K562 (cell line): ENCODE measurements around the gene NUDT22. TPM values are rescaled to one million over a fixed set of nuclear protein-coding genes. Genes with fewer than 3 reads are reported as not detected.

Experiments used
- BACH1 ChIP-seq: fragments of 200-800 bp; sonication (Bioruptor generic); IDR thresholded peaks from 2 replicates; pipeline ENCODE4 v1.6.1; 2016; ENCODE audit warnings: missing genetic modification characterization, missing compliant biosample characterization
- BCOR ChIP-seq: fragments of 450-650 bp; IDR thresholded peaks from 2 replicates; pipeline ENCODE4 v1.6.1; 2016
- BDP1 ChIP-seq: IDR thresholded peaks from 3 replicates; pipeline ENCODE4 v1.6.1; 2011; ENCODE audit not compliant: insufficient read length, insufficient read depth
- CBFA2T2 ChIP-seq: fragments of 450-650 bp; conservative IDR thresholded peaks from 2 replicates; pipeline ENCODE4 v1.6.1; 2017; ENCODE audit warnings: mild to moderate bottlenecking
- CBX3 ChIP-seq, 2 experiments: IDR thresholded peaks; 1 replicate in 1 of 2; 2 replicates in 1 of 2; pipeline ENCODE4 v1.6.1; 2012; ENCODE audit warnings: inconsistent platforms in 2 of 2, low read length in 2 of 2, borderline replicate concordance in 1 of 2, control low read depth in 1 of 2
- CREB1 ChIP-seq, 2 experiments: sonication (generic) in 1 of 2; formaldehyde crosslinking in 1 of 2; IDR thresholded peaks; 2 replicates each; pipeline versions ENCODE4 v1.6.1 to v1.8.0; 2012 to 2022; ENCODE audit warnings: inconsistent platforms in 1 of 2, mild to moderate bottlenecking in 1 of 2, missing genetic modification reagents in 1 of 2, moderate library complexity in 1 of 2
- DDX20 ChIP-seq: fragments of 450-650 bp; IDR thresholded peaks from 2 replicates; pipeline ENCODE4 v1.6.1; 2016; ENCODE audit warnings: missing genetic modification characterization, low read depth, mild to moderate bottlenecking, missing compliant biosample characterization, moderate library complexity
- ETS2 ChIP-seq: IDR thresholded peaks from 2 replicates; pipeline ENCODE4 v1.6.1; 2016; ENCODE audit warnings: borderline replicate concordance, missing genetic modification characterization, mild to moderate bottlenecking, moderate library complexity, missing compliant biosample characterization; ENCODE audit not compliant: poor library complexity, severe bottlenecking
- ETV5 ChIP-seq: sonication (generic); formaldehyde crosslinking; IDR thresholded peaks from 2 replicates; pipeline ENCODE4 v1.4.0; 2020; ENCODE audit warnings: low read depth, mild to moderate bottlenecking, missing genetic modification reagents
- GATAD2A ChIP-seq: fragments of 450-650 bp; IDR thresholded peaks from 2 replicates; pipeline ENCODE4 v1.6.1; 2017
- GTF2E2 ChIP-seq: fragments of 200-800 bp; sonication (Bioruptor generic); IDR thresholded peaks from 2 replicates; pipeline ENCODE4 v1.6.1; 2016; ENCODE audit warnings: missing genetic modification characterization, missing compliant biosample characterization
- HDAC8 ChIP-seq: fragments of 450-650 bp; IDR thresholded peaks from 2 replicates; pipeline ENCODE4 v1.6.1; 2016; ENCODE audit warnings: mild to moderate bottlenecking, missing genetic modification characterization, moderate library complexity, missing compliant biosample characterization
- HINFP ChIP-seq: fragments of 450-650 bp; conservative IDR thresholded peaks from 2 replicates; pipeline ENCODE4 v1.6.1; 2016; ENCODE audit warnings: missing genetic modification characterization, low read depth, mild to moderate bottlenecking, control low read depth, missing compliant biosample characterization
- HNRNPK ChIP-seq: fragments of 200-400 bp; formaldehyde crosslinking; IDR thresholded peaks from one replicate; pipeline ENCODE4 v1.6.1; 2018; ENCODE audit warnings: mild to moderate bottlenecking, low read depth, low read length; ENCODE audit not compliant: poor library complexity, severe bottlenecking
- NONO ChIP-seq, 2 experiments: fragments of 200-400 bp in 1 of 2; fragments of 450-650 bp in 1 of 2; formaldehyde crosslinking in 1 of 2; IDR thresholded peaks; 2 replicates each; pipeline ENCODE4 v1.6.1; 2017; ENCODE audit warnings: low read depth in 2 of 2, mild to moderate bottlenecking in 2 of 2, moderate library complexity in 2 of 2, low read length in 1 of 2
- RBM22 ChIP-seq: fragments of 200-400 bp; formaldehyde crosslinking; IDR thresholded peaks from 2 replicates; pipeline ENCODE4 v1.6.1; 2018; ENCODE audit warnings: low read length, low read depth; ENCODE audit not compliant: poor library complexity, severe bottlenecking
- SMAD4 ChIP-seq: fragments of 250-450 bp; sonication (Bioruptor Pico); conservative IDR thresholded peaks from 2 replicates; pipeline ENCODE4 v1.8.0; 2021; ENCODE audit warnings: inconsistent platforms, mild to moderate bottlenecking, moderate library complexity
- STAT5B ChIP-seq: fragments of 250-450 bp; sonication (Bioruptor Pico); IDR thresholded peaks from 2 replicates; pipeline ENCODE4 v1.8.0; 2021; ENCODE audit warnings: mild to moderate bottlenecking, inconsistent platforms
- TEAD4 ChIP-seq, 2 experiments: sonication (generic) in 1 of 2; formaldehyde crosslinking in 1 of 2; IDR thresholded peaks; 2 replicates each; pipeline versions ENCODE4 v1.6.1 to v1.8.0; 2012 to 2022; ENCODE audit warnings: borderline replicate concordance in 1 of 2, inconsistent platforms in 1 of 2, low read length in 1 of 2, mild to moderate bottlenecking in 1 of 2, missing genetic modification reagents in 1 of 2
- XRCC4 ChIP-seq: IDR thresholded peaks from one replicate; pipeline ENCODE4 v1.6.1; 2011; ENCODE audit not compliant: insufficient read depth, insufficient read length; ENCODE audit errors: extremely low read depth
- ZNF134 ChIP-seq: fragments of 250-450 bp; sonication (Bioruptor Pico); conservative IDR thresholded peaks from 2 replicates; pipeline ENCODE4 v1.4.0; 2020
- ZNF197 ChIP-seq: fragments of 200-800 bp; sonication (Bioruptor generic); IDR thresholded peaks from 2 replicates; pipeline ENCODE4 v1.6.1; 2016; ENCODE audit warnings: low read depth, missing genetic modification characterization, missing compliant biosample characterization
- ZNF253 ChIP-seq: fragments of 250-450 bp; sonication (Bioruptor Pico); conservative IDR thresholded peaks from 2 replicates; pipeline ENCODE4 v1.6.1; 2021; ENCODE audit warnings: mild to moderate bottlenecking
- ZSCAN32 ChIP-seq: fragments of 450-650 bp; formaldehyde crosslinking; IDR thresholded peaks from 2 replicates; pipeline ENCODE4 v1.4.0; 2020; ENCODE audit warnings: mild to moderate bottlenecking, moderate library complexity
- polyA plus RNA-seq, 8 experiments: library from polyadenylated mRNA; depleted of rRNA in 4 of 8; stranded (reverse) in 5 of 8; unstranded in 3 of 8; fragments of >200 nt; fragmentation: Nextera tagmentation in 2 of 8; fragmentation: Illumina TruSeq in 1 of 8; extraction: Ambion mirVana in 2 of 8; extraction: Trizol in 1 of 8; gene quantifications; 2 replicates each; pipeline versions ENCODE4 v1.2.1 to v1.2.3, GENCODE V29; 2011 to 2014; ENCODE audit warnings: inconsistent platforms in 1 of 8, missing spikeins in 1 of 8
- total RNA-seq, 7 experiments: library from RNA; depleted of rRNA in 6 of 7; stranded (reverse); fragments of >200 nt in 6 of 7; fragmentation: Illumina TruSeq in 2 of 7; extraction: Trizol in 2 of 7; gene quantifications; 2 replicates each; pipeline versions ENCODE4 v1.2.1 to v1.2.3, GENCODE V29; 2011 to 2021; ENCODE audit warnings: low replicate concordance in 1 of 7
- TF ChIP-seq, protein P1 (sequence below), 2 experiments: fragments of 450-650 bp; IDR thresholded peaks; 2 replicates each; pipeline ENCODE4 v1.6.1; 2016

Gene NUDT22
- total and polyA plus RNA-seq, 9 of the 15 experiments (the other 6 are each of a cell fraction or from before 2014, with no cell fraction given): 6.3 to 92.6 (median 37.4) TPM

DNA sequence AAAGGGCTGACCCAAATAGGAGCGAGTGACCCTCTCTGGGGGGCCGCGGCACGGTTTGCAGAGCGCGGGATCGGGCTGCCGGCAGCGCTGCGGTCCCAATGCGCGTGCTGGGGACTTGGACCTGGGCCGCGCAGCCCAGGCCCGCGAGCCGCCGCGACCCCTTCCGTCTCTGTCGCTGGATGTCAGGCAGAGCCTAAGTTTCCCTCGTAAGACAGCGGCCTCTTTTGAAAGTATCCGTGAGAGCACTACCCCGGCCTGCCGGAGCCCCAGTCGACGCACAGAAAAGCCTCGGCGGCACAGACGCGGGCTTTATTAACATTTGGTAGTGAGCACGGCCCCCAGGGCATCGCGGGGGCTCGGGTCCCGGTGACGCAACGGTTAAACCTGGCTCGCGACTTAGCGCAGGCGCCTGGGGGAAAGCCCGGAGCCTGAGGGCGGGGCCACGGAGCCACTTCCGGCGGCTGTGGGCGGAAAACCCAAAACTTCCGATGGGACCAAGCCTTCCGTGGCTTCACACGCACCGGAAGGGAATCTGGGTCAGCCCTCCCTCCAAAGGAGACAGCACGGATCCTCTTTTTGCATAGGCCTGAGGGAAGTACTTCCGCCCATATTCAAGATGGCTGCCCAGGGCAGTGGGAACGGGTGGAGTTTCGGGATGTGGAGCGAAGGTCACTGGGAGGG is 43.6 kb downstream of the NUDT22 start (continued):
- peak; percentile 43 for TF ChIP-seq SMAD4 (CRISPR knock-in tag)
- TF ChIP-seq HDAC8 (tag): no peak
- peak; percentile 34; the same call in 1 of the 2 replicates for TF ChIP-seq ZNF197 (CRISPR knock-in tag)
- peak; percentile 45 for TF ChIP-seq ZSCAN32 (CRISPR knock-in tag)
- TF ChIP-seq DDX20: no peak
- no peak for TF ChIP-seq BCOR
- no peak for TF ChIP-seq HNRNPK
- no peak for TF ChIP-seq CBX3 (IDR thresholded peaks at IDR 0.05; ENCODE audit: borderline replicate concordance in 1 of 2, low read length in 2 of 2)
- TF ChIP-seq GTF2E2 (tag): peak; percentile 90; the same call in 1 of the 2 replicates
- TF ChIP-seq HINFP: no peak
- TF ChIP-seq BDP1: no peak
- TF ChIP-seq XRCC4: no peak
- no peak for TF ChIP-seq BACH1
- no peak for TF ChIP-seq ETS2 (tag)
- TF ChIP-seq GATAD2A: no peak
- TF ChIP-seq RBM22: peak; percentile 89
- TF ChIP-seq ZNF134 (CRISPR knock-in tag): no peak
- TF ChIP-seq NONO (IDR thresholded peaks at IDR 0.05; ENCODE audit: low read depth in 2 of 2, low read length in 1 of 2): 0 out of 4 replicates have a peak, but pooled peaks of 1 of the 2 experiments have one; percentile 57
- TF ChIP-seq ZNF253 (CRISPR knock-in tag): no peak
- TF ChIP-seq STAT5B (CRISPR knock-in tag): no peak
- TF ChIP-seq CBFA2T2: no peak
- TF ChIP-seq ETV5 (CRISPR knock-in tag): peak; percentile 93
- no peak for TF ChIP-seq TEAD4 (IDR thresholded peaks at IDR 0.05; ENCODE audit: low read length)
- TF ChIP-seq TEAD4 (CRISPR knock-in tag; IDR thresholded peaks at IDR 0.05; ENCODE audit: borderline replicate concordance): no peak
- peak; percentile 59 for TF ChIP-seq CREB1 (IDR thresholded peaks at IDR 0.05)
- TF ChIP-seq CREB1 (CRISPR knock-in tag; IDR thresholded peaks at IDR 0.05): peak; percentile 74; the same call in 1 of the 2 replicates
- TF ChIP-seq, protein P1, sequence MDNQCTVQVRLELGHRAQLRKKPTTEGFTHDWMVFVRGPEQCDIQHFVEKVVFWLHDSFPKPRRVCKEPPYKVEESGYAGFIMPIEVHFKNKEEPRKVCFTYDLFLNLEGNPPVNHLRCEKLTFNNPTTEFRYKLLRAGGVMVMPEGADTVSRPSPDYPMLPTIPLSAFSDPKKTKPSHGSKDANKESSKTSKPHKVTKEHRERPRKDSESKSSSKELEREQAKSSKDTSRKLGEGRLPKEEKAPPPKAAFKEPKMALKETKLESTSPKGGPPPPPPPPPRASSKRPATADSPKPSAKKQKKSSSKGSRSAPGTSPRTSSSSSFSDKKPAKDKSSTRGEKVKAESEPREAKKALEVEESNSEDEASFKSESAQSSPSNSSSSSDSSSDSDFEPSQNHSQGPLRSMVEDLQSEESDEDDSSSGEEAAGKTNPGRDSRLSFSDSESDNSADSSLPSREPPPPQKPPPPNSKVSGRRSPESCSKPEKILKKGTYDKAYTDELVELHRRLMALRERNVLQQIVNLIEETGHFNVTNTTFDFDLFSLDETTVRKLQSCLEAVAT (IDR thresholded peaks at IDR 0.05): 0 out of 4 replicates have a peak, but pooled peaks of 1 of the 2 experiments have one; percentile 28
